Activated CD4-positive, alpha-beta T cell treated with anti-CD3 and anti-CD28 coated beads, Interleukin-2, Interleukin-4, amounts not matched to agents 100 ng/mL and 50 ng/mL, durations not matched to agents 16 hours and 8 hours (primary cell): Measurements from ENCODE around the gene GOLT1A.
"Not testable (repeated sequence)": the region's sequence is repeated elsewhere in the genome, so short reads cannot be mapped to it uniquely, and the experiment has no call there.

Source experiments
- DNase-seq: peaks from one replicate; pipeline ENCODE4 v3.0.0-alpha.2; 2020; ENCODE audit warnings: low spot score

GOLT1A gene

DNA sequence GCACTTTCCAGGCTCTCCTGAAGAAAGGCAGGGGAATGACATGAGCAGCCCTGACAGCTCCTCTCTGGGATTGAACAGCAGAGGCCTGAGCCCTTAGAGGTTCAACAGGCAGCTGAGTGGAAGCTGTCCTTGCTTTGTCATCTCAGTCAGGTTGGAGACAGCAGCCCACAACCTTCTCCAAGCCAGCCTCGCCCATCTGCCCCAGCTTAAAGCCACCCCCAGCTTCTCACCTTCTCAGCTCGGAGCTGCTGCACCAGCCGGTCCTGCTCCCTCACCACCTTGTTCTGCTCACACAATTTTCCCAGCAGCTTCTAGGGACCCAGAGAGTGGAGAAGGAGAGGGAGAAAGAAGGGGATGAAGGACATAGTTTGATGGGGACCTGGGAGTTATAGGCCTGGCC lies 35.2 kb upstream of the GOLT1A start:
- DNase-seq = no peak

DNA sequence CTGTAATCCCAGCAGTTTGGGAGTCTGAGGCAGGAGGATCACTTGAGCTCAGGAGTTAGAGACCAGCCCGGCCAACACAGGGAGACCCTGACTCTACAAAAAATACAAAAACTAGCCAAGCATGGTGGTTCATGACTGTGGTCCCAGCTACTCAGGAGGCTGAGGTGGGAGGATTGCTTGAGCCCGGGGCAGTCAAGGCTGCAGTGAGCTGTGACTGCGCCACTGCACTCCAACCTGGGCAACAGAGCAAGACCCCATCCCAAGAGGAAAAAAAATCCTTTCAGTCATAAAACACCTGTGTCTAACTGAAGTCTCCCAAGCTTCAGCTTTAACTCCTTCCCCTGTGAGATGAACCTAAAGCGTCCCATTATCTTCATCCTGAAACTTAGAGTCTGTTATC lies 33.1 kb upstream of the GOLT1A start:
- no peak for DNase-seq

DNA sequence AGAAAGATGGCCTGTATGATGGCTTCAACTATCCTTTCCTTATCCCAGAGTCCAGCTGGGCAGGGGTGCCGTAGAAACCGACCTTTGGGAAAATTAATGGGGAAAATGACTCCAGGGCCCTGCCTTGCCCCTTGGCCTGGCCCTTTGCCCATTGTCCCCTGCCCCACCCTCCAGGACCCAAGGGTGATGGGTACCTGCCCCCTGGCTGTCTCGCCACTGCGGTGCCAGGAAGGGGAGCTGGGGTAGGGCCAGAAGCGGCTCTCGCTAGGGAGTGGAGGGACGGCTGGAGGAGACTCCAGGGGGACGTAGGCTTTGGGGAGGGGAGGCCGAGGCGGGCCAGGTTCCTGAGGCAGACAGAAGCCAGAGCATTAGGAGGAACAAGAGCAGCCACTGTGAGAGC lies 29.1 kb upstream of the GOLT1A start:
- no peak for DNase-seq

DNA sequence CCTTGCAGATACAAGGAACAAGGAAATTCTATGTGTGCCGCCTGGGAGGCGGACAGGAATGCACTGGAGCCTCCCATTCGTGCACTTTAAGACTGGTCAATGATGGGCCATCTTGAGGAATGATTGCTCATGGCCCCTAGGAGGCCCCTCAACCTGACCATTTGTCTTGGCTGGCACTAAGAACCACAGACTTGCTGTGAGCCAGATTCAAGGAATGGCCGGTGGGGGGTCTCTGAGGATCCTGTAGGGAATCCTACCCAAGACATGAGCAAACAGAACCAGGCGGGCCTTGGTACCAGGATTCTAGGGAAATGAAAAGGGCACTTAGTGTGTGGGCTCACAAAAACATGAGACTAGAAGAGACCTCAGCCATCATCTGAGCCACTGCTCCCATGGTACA lies 28.1 kb upstream of the GOLT1A start:
- no peak for DNase-seq

DNA sequence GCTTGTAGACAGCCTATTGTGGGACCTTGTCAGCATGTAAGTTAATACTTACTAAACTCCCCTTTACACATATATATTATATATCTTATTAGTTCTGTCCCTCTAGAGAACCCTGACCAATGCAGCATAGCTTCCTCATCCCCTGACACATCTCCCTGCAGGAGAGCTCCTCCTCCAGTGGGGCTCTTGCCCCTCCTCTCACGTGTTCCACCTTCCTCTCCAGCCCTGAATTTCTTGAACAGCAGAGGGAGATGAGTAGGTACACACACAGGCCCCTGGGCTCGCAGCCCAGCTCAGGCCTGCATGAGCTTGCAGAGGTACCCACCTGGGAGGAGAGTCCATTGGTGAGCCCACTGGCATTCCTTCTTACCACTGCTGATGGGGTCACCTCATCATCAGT lies 27.3 kb upstream of the GOLT1A start:
- DNase-seq = no peak

DNA sequence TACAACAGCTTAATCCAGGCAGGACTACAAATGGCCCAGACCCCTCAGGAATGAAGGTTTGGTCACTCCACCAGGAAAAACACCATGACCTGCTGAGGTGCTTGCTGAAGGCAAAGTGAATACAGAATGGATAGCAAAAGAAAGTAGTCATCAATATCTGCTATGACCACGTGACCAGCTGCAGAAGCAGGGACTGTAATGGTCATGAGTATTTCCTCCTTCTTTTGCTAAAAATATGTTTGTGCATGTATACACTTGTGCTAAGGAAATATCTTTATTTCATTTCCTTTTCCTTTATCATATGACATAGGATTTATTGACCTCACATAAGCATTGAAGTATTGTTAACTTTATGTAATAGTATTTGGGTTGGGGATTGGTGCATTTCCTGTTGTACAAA lies 26.4 kb upstream of the GOLT1A start:
- DNase-seq = no peak

DNA sequence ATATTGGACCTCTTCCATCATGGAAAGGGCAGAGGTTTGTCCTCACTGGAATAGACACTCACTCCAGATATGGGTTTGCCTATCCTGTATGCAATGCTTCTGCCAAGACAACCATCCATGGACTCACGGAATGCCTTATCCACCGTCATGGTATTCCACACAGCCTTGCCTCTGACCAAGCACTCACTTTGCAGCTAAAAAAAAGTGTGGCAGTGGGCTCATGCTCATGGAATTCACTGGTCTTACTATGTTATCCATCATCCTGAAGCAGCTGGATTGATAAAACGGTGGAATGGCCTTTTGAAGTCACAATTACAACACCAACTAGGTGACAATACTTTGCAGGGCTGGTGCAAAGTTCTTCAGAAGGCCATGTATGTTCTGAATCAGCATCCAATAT lies 25.6 kb upstream of the GOLT1A start:
- not testable (repeated sequence) for DNase-seq

DNA sequence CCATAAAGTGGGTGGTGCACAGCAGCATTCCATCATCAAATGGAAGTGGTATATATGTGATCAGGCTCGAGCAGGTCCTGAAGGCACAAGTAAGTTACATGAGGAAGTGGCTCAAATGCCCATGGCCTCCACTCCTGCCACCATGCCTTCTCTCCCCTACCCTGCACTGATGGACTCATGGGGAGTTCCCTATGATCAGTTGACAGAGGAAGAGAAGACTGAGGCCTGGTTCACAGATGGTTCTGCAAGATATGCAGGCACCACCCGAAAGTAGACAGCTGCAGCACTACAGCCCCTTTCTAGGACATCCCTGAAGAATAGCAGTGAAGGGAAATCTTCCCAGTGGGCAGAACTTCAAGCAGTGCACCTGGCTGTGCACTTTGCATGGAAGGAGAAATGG lies 24.7 kb upstream of the GOLT1A start:
- not testable (repeated sequence) for DNase-seq

DNA sequence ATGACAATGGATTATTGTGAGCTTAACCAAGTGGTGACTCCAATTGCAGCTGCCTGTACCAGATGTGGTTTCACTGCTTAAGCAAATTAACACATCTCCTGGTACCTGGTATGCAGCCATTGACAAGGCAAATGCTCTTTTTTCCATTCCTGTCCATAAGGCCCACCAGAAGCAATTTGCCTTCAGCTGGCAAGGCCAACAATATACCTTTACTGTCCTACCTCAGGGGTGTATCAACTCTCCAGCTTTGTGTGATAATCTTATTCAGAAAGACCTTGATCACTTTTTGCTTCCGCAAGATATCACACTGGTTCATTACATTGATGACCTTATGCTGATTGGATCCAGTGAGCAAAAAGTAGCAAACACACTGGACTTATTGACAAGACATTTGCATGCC lies 23.7 kb upstream of the GOLT1A start:
- DNase-seq = not testable (repeated sequence)

DNA sequence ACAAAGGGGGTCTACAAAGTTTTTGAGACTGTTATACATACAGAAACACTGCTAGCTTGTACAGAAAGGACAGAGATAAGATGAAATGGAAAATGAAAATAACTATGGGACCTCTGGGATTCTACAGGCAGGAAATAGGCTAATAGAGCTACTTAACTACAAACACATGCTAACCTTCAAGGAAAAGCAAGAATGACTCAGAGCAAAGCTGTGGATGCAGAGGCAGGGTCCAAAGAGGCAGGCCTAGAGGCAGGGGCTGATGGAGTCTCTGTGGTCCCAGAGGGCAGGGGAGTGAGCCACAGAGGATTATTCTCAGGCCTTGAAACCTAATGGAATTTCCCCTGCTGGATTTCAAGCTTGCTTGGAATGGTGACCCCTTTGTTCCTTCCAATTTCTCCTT lies 18.7 kb upstream of the GOLT1A start:
- no peak for DNase-seq

DNA sequence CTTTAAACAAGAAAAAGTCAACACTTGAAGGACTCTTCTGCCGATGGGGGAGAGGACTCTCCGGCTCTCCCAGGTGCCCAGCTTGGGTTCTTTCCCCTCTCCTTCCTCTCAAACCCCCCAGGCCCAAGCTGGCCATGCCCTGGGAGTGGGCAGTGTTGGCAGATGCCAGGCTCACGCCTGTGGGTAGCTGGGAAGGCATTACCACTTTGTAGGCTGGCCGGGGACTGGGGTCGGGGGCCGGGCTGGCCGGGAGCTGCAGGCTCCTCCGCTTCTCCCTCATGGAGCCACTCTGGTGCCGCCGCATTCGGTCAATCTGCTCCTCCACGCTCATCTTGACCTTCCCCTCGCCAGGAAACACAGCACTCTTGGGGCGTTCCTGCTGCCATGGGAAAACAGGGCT lies 16.4 kb upstream of the GOLT1A start:
- no peak for DNase-seq

DNA sequence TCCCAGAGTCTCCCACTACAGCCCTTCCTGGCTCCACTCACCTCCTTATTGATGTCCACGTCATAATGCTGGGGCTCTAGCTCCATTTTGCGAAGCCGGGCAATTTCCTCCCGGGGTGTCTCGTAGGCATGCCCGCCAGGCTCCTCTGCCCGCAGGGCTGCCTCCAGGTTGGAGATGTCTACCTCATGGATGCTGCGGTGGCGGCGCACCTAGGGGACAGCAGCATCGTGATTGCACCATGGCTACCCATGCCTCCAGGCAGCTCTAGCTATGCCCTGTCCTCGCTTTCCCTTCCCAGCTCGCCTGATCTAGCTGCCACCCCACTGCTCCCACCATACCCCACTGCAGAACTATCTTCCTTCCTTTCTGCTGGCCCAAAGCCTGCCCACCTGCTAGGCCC lies 15.1 kb upstream of the GOLT1A start:
- DNase-seq = no peak

DNA sequence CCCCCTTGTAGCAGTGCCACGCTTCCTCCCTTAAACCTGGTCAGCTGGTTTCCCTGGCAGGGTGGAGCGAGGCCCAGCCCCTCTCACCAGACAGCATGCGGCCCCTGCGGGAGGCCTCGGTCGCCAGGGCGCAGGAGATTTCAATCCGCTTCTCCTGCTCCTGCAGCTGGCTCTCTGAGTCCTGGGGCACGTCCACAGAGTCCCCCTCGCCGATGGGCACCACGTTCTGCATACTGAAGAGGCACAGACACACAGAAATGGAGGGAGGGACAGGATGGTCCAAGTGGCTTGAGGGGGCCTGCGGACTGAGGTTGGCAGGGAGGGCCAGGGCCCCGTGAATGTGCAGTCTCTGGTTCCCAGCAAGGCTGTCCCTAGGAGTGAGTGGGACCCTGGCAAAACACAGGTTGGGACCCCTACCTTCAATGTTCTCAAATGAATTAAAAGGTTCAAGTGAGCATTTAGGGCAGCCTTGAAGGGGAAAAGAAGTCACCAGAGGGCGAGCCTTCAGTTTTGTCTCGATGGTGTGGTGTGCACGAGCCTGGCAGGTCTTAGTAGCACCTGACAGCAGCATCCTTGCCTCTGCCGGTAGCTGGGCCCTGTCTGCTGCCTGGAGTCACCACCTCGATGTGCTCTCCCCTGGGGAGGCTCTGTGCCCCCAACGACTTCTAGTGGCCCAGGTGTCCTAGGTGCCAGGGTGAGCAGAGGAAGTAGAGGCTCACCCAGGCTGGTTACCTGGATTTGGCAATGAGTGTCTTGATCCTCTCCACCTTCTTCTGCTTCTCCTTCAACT lies 14.4 kb upstream of the GOLT1A start:
- DNase-seq = no peak

DNA sequence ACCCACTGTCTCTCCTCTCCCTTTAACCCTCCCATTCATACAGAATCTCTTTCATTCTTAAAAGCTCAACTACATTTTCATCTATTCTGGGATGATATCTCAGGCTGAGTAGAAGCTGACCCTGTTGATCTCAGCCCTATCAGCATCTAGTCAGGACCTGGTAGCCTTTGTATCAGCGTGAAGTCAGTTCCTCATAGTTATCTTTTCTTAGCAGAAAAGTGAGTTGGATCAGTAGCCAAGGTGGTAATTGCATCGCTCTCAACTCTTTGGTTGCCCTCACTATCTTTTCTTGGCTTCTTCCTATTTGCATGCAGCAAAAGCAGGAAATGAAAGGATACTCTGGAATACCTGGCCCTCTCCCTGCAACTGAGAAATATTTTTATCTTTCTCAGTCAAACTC lies 13.6 kb upstream of the GOLT1A start:
- DNase-seq = no peak

DNA sequence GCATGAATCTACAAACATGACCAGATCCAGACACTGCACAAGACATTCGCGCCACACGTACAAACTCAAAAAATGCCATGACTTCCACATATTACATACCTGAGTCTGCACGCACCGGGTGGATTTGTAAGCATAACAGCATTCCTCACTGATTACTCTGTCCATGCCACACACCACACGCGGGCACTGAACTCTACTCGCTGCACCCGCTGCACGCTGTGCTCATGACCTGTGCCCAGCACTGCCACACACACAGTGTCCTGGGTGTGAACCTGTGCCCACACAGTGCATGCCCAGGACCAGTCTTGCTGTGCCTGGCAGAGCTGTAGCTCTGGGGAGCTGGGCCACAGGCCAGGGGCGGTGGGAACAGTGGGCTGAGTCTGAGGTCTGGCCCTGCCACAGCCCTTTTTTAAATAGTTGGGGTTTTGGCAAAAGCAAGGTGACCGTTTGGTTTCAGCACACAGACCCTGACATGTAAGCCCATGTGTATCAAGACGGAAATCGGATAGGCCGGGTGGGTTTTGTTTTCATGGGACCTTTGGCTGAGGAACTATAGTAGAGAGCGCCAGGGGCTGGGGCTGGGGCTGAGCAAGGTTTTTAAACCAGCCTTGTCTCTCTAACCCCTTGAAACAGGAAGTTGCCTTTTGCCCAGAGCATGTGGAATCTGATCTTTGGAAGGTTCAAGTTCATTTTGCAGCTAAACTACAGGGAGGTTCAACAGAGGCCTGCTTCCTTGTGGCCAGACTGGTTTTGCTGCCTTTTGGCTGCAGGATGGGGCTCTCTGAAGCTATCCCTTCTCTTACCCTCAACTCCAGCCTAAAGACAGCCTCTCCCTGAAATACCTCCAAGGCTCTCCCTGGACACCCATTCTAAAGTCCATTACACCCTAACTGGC lies 12.3 kb upstream of the GOLT1A start:
- no peak for DNase-seq

DNA sequence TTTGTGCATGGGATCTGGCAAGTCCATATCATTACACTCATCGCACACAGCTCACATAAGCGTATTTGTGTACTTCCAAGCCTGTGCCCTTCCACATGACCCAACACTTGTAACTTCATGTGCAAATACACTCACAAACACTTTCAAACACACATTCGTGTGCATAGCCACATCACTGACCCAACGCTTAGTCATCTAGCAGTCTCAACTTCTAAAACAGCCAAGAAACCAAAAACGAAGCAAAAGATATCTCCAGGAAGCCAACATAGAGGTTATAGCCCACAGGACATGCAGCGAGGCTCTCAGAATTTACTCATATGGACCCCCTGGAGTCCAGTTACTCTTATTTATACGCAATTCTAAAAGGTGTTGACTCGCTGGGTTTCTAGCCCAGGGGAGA lies 10.9 kb upstream of the GOLT1A start:
- DNase-seq = no peak

DNA sequence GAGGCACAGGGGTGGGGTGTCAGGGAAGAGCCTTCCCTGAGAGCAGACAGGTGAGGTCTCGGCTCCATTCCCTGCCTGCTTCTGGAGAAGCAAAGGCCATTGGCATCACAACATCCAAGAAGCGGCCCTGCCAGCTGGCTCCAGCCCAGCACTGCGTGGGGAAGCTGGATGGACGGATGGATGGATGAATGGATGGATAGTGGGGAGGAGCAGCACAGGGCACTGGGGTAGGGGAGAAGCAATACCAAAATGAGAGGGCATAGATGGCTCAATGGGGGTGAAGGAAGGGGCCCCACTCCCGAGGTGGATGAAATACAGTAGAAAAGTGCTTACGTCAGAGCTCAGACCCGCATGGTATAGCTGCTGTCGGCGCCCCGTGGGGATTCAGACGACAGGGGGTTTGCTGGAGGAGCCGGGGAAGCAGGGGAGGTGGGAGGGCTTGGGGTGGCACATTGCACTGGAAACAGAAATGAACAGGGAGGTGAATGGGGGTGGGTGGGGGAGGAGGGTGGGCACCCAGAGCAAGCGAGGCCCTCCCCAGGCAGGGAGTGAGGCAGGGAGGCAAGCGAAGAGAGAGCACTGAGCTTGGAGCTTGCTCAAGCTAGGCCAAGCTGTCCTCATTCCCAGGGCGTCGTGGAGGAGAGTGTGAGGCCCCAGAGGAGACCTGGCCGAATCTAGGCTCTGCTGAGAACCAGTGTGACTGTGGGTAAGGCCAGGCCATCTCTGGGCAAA lies 9.5 kb upstream of the GOLT1A start:
- DNase-seq = no peak

DNA sequence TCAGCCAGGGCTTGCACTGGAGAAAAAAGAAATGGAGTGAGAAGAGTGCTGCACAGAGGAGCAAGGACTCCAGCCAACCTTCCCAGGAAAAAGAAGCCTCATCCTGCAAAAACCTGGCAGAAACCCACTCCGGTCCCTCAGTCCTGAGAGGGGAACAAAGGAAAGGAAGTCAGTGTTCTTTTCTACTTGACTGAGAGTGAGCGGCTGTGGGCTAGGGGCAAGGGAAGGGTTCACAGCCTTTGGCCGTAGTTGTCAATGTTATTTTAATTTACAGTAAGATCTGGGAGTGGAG lies 8.9 kb upstream of the GOLT1A start:
- no peak for DNase-seq

DNA sequence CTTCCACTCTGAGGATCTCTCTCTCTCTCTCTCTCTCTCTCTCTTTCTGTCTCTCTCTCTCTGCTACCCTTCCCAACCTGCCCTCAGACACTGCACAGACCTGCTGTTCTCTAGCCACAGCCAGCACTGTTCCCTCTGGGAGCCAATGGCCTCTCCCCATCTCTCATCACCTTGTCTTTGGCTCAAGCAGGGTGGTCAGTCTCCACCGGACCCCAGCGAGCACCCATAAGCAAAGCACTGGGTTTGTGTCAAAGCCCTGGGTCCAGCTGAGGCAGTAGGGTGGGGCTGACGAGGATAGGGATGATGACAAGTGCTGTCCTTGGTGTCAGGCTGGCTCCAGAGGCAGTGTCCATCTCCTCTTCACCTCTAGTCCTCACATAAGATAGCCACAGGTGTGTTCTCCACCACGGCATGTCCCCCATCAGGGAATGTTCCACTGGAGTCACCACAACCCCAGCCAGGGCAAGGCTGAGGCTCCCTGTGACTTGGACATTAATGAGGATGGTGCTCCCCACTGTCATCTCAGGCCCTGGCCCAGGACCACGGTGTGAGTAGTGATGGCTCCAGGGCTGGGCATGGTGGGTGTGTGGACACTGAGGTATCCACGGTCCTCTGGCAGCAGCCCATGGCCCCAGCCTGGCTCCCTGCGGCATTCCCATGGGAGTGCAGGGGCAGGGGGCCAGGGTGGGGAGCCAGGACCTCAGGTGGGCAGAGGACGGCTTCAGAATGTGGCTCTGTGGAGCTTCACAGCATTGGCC lies 8.4 kb upstream of the GOLT1A start:
- DNase-seq = no peak

DNA sequence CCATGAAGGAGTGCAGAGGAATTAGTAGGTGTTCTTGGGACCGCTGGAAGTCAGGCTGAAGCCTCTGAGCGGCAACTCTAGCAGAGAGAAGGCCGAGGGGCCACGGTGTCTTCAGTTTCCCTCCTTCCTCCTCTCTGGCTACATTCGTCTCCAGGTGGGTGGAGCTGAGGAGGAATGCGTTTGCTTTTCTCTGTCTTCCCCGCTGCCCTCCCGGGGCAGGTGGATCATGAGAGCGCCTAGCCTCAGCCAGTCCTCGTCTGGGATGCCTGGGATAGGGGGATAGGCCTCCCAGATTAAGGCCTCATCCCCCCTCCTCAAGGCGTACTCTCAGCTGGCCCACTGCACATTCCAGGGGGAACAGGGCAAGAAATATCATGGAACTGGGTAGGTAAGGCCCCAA lies 7.5 kb upstream of the GOLT1A start:
- no peak for DNase-seq

DNA sequence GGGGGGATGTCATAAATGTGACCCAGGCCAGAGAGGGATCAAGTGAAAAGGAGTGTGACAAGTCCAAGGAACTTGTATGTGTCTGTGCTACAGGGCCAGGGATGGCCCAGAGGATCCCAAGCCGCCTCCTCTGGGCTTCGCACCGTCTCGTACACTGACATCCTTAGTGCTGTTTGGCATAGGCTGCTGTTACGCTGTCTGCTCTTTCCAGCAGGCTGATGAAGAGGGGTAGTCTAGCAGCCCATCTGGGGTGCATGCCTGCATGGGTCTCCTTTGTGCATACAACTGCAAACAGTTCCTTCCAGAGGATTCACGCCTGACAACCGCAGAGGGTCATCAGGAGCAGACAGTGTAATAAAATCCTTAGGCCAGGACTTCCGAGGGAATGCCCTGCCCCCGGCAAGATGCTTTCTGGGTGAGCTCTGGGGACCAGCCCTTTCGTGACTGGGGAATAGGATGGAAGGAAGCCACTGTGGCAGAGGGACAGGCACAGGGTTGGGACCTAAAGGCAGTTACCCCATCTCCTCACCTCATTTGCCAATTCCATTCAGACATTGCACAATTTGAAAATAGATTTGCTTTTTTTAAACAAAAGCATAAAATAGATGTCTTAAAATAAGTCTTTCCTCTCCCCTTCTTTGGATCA lies 6.3 kb upstream of the GOLT1A start:
- DNase-seq = no peak

DNA sequence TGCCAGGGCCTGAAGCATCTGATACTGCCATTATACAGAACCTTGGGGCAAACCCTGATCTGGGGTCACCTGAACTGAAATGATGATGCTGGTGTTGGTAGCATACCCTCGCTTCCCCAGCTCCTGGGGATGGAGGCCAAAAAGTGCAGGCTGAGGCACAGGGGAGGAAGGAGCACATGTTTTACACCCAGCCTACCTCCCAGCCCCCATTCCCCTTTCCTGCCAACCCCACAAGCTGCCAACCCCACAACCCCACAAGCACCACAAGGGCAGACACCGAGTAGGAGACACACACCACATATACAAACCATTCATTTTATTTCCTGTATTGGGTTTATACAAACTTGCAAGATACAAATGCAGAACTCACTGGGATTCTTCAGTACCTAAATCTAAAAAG lies 4.8 kb upstream of the GOLT1A start:
- no peak for DNase-seq
